ENCODE data around the gene PLPPR5.
A peak's percentile ranks its signal among the peaks of the same experiment; 100 is the strongest.

The PLPPR5 gene

GRCh38 chr1:98967122-98967521, 37.5 kb downstream of the PLPPR5 start:
- no peak for DNase-seq

- DNase-seq = no peak
Observed at GRCh38 chr1:98965394-98965793, 39.3 kb downstream of the PLPPR5 start.

- no peak for DNase-seq
Observed at GRCh38 chr1:98964198-98964597, 40.5 kb downstream of the PLPPR5 start.

- peak; percentile 63 for DNase-seq
Observed at GRCh38 chr1:98963064-98963758, 41.5 kb downstream of the PLPPR5 start.

GRCh38 chr1:98962156-98962555, 42.5 kb downstream of the PLPPR5 start:
- peak; percentile 81 for DNase-seq

GRCh38 chr1:98949621-98950020, 55.0 kb downstream of the PLPPR5 start:
- DNase-seq = peak; percentile 20

GRCh38 chr1:98949166-98949565, 55.5 kb downstream of the PLPPR5 start:
- DNase-seq = peak; percentile 47

- peak; percentile 21 for DNase-seq
Observed at GRCh38 chr1:98947071-98947470, 57.6 kb downstream of the PLPPR5 start.

GRCh38 chr1:98940722-98941079, 64.0 kb downstream of the PLPPR5 start:
- peak; percentile 81 for DNase-seq

- DNase-seq = no peak
Observed at GRCh38 chr1:98940069-98940721, 64.5 kb downstream of the PLPPR5 start.

GRCh38 chr1:98939471-98939870, 65.2 kb downstream of the PLPPR5 start:
- no peak for DNase-seq

GRCh38 chr1:98937347-98937746, 67.3 kb downstream of the PLPPR5 start:
- no peak for DNase-seq

GRCh38 chr1:98932184-98932583, 72.5 kb downstream of the PLPPR5 start:
- DNase-seq = no peak

GRCh38 chr1:98931128-98931835, 73.4 kb downstream of the PLPPR5 start:
- no peak for DNase-seq

GRCh38 chr1:98929437-98929836, 75.2 kb downstream of the PLPPR5 start:
- no peak for DNase-seq

- no peak for DNase-seq
Observed at GRCh38 chr1:98926597-98926996, 78.1 kb downstream of the PLPPR5 start.

- no peak for DNase-seq
Observed at GRCh38 chr1:98924977-98925376, 79.7 kb downstream of the PLPPR5 start.

GRCh38 chr1:98923667-98924066, 81.0 kb downstream of the PLPPR5 start:
- DNase-seq = no peak

- peak; percentile 44 for DNase-seq
Observed at GRCh38 chr1:98921817-98922216, 82.8 kb downstream of the PLPPR5 start.

- peak; percentile 89 for DNase-seq
Observed at GRCh38 chr1:98920441-98921110, 84.1 kb downstream of the PLPPR5 start.

- no peak for DNase-seq
Observed at GRCh38 chr1:98919652-98920051, 85.0 kb downstream of the PLPPR5 start.

GRCh38 chr1:98919211-98919610, 85.5 kb downstream of the PLPPR5 start:
- peak; percentile 84 for DNase-seq

GRCh38 chr1:98914547-98914946, 90.1 kb downstream of the PLPPR5 start:
- no peak for DNase-seq
